Measurements from ENCODE around the gene SFMBT2. TPM values are rescaled to one million over a fixed set of nuclear protein-coding genes. Genes with fewer than 3 reads are reported as not detected.
"Not testable (repeated sequence)": the region's sequence is repeated elsewhere in the genome, so short reads cannot be mapped to it uniquely, and the experiment has no call there.

The SFMBT2 gene
- total RNA-seq, 2 experiments from 2014 or later, result 22.0 to 23.1 TPM

DNA sequence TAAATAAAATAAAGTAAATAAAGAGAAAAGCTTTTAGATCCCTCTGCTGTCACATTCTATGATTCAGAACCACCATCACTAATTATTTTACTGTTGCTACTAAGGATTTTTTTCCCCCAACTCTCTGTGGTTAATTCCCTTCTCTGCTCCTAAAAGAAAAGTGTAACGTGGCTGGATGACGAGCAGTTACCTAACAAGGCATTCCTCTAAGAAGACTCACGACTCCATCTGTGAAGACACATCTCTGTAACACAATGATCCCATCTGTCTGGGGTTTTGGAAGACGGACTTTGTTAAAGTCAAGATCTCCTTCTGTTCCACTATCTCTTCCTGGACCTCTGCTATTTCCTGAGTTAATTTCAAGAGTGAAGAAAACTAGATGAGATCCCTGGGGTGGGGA is 179.9 kb downstream of the SFMBT2 start:
- Mint-ChIP-seq H3K27ac (no peak overlapping the region), H3K9me3 (peaks cover 2% of the 10 kb centered on the region), H3K36me3 (peaks cover 59% of the 10 kb centered on the region), H3K27me3 (no peaks in the 10 kb centered on the region), H3K4me3 (no peak overlapping the region), H3K4me1 (peaks cover 11% of the 10 kb centered on the region)
- DNase-seq, result no peak

DNA sequence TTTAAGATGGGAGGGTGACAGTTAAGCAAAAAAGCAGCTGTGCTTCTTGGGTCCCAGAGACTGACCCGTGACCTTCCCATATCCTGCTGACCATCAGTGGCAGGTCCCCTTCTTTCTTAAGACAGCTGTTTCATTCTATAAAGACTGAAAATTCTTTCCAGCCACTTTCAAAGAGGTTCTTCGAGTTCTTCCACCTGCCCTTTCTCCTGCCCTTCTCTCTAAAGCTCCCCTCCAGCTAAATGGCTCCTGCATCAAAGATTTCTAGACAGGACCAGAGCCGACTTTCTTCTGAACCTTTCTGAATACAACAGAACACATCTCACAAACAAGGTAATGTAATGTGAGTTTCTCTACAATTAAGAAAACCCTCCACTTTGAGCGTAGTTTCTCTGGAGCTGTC is 180.8 kb downstream of the SFMBT2 start:
- Mint-ChIP-seq H3K36me3 (peaks cover 59% of the 10 kb centered on the region), H3K4me3 (no peak overlapping the region), H3K4me1 (peaks cover 11% of the 10 kb centered on the region), H3K27ac (no peak overlapping the region), H3K27me3 (no peaks in the 10 kb centered on the region), H3K9me3 (peaks cover 9% of the 10 kb centered on the region)
- DNase-seq, result no peak

DNA sequence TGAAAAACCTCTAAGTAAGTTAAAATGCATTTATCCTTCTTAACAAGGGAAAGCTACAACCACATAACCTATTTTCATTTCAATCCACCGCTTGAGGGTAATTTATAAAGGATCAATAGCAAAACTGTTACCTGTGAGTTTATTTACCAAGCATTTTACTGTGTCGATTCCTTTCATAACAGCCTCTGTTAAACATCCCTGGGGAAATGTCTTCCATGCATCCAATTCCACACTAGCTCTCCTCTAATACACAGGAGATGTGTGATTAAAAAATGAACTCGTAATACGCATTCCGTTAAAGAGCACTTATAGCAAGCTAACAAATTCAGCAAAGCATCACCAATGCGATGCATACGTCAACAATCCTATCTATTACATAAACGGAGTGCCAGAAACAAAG is 185.7 kb downstream of the SFMBT2 start:
- no peak overlapping the region for H3K4me3 Mint-ChIP-seq
- H3K4me1 Mint-ChIP-seq, result no peaks in the 10 kb centered on the region

DNA sequence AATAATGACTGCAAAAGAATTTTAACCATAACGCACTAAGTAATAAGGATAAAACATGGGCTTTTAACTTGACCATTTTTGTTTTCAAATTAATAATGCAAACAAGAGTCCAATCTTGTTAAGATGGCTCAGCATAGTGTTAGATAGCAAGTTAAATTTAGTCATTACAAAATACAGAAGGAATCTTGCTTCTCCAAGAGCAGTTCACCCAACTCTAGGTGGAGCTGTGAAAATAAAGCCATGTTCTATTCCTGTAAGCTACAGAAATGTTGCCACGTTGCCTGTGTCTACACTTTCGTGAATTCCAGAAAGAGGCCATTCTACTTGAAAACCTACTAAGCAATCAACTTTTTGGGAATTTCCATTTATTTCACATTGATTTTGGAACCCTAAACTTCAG is 191.9 kb downstream of the SFMBT2 start:
- peaks cover 7% of the 10 kb centered on the region for H3K9me3 Mint-ChIP-seq
- no peak overlapping the region for H3K27ac Mint-ChIP-seq
- H3K36me3 Mint-ChIP-seq, result peaks cover 52% of the 10 kb centered on the region
- no peak overlapping the region for H3K4me3 Mint-ChIP-seq
- no peak for DNase-seq
- H3K27me3 Mint-ChIP-seq, result no peaks in the 10 kb centered on the region
- H3K4me1 Mint-ChIP-seq, result peaks cover 2% of the 10 kb centered on the region

More for the DNA sequence above, 185.7 kb downstream of the SFMBT2 start:
- Mint-ChIP-seq H3K36me3 (peaks cover 70% of the 10 kb centered on the region), H3K27ac (no peak overlapping the region), H3K27me3 (no peaks in the 10 kb centered on the region), H3K9me3 (peaks cover 23% of the 10 kb centered on the region)
- DNase-seq, result no peak

DNA sequence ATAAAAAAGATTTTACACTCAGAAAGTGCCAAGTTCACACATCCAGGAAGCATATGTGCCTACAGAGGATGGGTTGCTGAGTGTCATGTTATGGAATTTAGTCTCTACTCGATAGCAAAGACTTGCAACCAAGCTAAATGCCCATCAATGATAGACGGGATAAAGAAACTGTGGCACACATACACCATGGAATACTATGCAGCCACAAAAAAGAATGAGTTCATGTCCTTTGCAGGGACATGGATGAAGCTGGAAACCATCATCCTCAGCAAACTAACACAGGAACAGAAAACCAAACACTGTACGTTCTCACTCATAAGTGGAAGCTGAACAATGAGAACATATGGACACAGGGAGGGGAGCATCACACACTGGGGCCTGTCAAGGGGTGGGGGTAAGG is 198.1 kb downstream of the SFMBT2 start:
- peaks cover 48% of the 10 kb centered on the region for H3K36me3 Mint-ChIP-seq

DNA sequence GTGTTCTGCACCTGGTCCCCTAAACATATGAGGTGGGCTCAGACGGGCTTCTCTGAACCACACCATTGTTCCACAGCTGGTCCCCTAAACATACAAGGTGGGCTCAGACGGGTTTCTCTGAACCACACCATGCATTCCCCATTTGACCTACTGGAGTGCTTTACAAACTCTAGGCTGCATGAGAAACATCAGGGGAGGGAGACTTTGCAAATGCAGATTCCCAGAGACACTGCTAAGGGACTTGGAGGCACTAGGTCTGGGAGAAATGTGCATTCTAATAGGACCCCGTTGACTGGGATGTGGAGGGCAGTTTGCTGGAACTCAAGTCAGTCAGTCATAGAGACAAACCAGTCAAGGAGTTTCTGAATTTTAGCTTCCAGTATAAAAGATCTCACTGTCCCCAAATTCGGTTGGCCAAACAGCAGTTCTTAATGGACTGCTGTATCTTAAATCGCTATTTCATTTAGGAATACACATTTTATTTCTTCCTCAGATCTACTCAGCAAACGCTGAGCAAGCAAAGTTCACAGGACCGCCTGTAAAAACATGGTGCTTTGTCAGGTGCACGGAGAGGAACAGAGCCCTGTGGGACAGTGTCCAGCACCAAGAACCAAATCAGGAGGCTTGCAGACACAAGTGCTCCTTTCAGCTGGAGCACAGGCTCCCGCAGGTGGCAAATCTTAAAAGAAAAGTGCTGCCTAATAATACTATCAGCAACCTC is 198.8 kb downstream of the SFMBT2 start:
- no peak for DNase-seq
- Mint-ChIP-seq H3K4me3 (no peak overlapping the region), H3K4me1 (peaks cover 4% of the 10 kb centered on the region), H3K27ac (no peak overlapping the region), H3K36me3 (peaks cover 48% of the 10 kb centered on the region), H3K9me3 (no peaks in the 10 kb centered on the region), H3K27me3 (no peaks in the 10 kb centered on the region)

More for the DNA sequence above, 198.1 kb downstream of the SFMBT2 start:
- not testable (repeated sequence) for H3K4me1 Mint-ChIP-seq, H3K9me3 Mint-ChIP-seq, H3K4me3 Mint-ChIP-seq, H3K27ac Mint-ChIP-seq, DNase-seq, H3K27me3 Mint-ChIP-seq

DNA sequence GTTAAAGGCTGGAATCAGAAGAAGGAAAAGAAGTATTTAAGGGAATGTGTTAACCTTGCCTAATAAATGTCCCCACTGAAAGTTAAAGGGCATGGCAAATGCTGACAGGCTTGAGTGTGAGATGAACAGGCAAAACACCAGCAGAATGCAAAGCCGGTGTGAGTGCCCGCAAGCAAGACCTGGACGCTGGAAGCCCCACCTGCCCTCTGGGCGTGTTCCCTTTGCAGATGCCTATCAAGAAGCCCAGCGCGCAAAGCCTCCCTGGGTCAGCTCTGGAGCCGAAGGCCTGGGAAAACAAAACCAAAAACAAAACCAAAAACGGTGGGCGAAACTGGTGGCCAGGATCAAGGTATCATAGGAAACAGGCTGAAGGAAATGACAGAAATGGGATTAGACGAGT is 200.3 kb downstream of the SFMBT2 start:
- H3K27me3 Mint-ChIP-seq, result no peaks in the 10 kb centered on the region
- H3K36me3 Mint-ChIP-seq, result peaks cover 45% of the 10 kb centered on the region
- H3K4me1 Mint-ChIP-seq, result peaks cover 4% of the 10 kb centered on the region
- no peak for DNase-seq
- no peak overlapping the region for H3K27ac Mint-ChIP-seq
- no peak overlapping the region for H3K4me3 Mint-ChIP-seq
- H3K9me3 Mint-ChIP-seq, result no peaks in the 10 kb centered on the region

DNA sequence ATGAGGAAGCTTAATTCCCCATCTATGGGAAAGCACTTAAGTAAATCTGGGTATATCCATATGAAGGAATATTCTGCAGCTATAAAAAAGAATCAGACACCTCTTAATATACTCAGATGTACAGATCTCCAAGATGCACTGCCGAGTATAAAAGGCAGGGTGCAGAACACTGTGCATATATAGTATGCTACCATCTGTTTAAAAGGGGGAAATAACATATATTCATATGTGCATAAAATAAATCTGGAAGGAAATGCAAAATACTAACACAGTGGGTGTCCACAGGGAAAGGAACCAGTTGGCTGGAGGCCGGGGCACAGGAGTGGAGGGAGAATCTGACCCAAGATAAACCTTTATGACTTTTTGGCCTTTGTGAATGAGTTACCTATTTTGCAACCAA is 201.4 kb downstream of the SFMBT2 start:
- H3K27ac Mint-ChIP-seq, result no peak overlapping the region
- H3K4me3 Mint-ChIP-seq, result no peak overlapping the region
- H3K36me3 Mint-ChIP-seq, result peaks cover 41% of the 10 kb centered on the region
- H3K9me3 Mint-ChIP-seq, result no peaks in the 10 kb centered on the region
- H3K27me3 Mint-ChIP-seq, result no peaks in the 10 kb centered on the region
- DNase-seq, result no peak
- H3K4me1 Mint-ChIP-seq, result peaks cover 4% of the 10 kb centered on the region

DNA sequence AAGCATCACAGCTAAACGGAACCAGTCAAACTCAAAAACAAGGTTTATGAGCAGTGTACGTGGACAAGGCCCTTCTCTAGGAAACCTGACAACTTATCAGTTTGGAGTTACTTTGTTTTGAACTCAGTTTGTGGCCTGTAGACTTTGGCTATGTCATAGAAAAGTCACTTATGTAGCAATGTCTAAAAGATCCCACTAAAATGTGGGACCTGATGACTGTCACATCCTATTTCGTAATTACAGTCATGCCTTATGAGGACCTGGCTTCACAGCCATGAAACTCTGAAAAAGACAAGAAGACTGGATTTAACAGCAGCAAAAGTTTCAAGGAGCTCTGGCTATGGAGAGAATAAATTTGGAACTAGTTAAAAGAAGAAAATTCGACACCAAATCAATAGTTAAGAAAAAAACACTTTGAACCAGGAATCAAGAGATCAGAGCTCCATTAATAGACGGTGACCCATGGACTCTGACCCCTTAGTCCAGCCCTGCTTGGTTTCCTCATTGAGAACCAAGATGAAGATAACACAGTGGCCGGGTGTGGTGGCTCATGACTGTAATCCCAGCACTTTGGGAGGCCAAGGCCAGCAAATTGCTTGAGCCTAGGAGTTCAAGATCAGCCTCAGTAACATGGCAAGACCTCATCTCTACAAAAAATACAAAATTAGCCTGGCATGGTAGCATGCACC is 204.3 kb downstream of the SFMBT2 start:
- no peak for DNase-seq
- Mint-ChIP-seq H3K27ac (no peak overlapping the region), H3K27me3 (no peaks in the 10 kb centered on the region), H3K36me3 (peaks cover 23% of the 10 kb centered on the region), H3K4me1 (peaks cover 4% of the 10 kb centered on the region), H3K4me3 (no peak overlapping the region), H3K9me3 (no peaks in the 10 kb centered on the region)

DNA sequence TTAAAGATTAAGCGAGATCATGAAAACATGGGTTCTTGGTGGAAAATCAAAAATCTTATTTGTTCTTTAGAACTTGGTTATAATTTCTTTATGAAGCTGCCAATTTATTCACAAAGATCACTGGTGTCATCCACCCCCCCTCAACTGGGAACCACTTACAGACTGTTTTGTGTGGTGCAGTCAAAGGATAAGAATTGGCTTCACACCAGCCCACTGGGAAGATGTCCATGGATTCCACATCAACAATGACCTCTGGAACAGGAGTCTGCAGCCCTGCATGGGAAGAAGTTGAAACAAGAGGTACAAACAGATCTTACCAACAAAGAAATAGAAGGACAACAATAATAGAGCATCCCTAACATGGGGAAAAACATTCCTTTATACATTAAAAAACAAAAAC is 205.2 kb downstream of the SFMBT2 start:
- Mint-ChIP-seq H3K27ac (no peak overlapping the region), H3K4me1 (peaks cover 4% of the 10 kb centered on the region)

DNA sequence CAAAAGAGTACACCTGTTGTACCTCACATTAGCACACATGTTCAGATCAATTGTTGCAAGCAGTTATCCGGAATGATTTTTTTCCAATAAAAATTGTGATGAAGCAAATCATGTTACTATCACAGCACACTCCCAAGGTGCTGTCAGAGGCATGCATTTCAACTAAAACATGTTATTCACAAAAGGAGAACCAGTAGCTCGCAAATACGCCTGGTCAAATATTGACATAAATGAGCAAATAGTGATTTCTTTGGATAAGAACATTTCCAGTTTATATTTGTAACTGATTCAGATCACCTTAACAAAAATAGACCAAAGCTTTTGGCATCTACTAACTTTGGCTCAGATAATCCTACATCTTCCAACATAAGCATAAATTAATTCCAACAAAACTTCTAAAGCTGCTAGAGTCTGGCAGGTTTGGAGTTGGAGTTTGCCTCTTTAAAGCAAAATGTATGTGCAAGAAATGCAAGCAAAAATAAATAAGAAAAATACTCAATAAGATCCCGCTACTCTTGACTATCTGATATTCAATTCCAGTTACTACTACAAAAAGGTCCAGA is 208.0 kb downstream of the SFMBT2 start:
- Mint-ChIP-seq H3K27me3 (no peaks in the 10 kb centered on the region), H3K27ac (no peak overlapping the region), H3K36me3 (peaks cover 35% of the 10 kb centered on the region), H3K4me1 (peaks cover 4% of the 10 kb centered on the region), H3K4me3 (no peak overlapping the region), H3K9me3 (no peaks in the 10 kb centered on the region)
- no peak for DNase-seq

More for the DNA sequence above, 205.2 kb downstream of the SFMBT2 start:
- Mint-ChIP-seq H3K9me3 (no peaks in the 10 kb centered on the region), H3K36me3 (peaks cover 25% of the 10 kb centered on the region), H3K27me3 (no peaks in the 10 kb centered on the region), H3K4me3 (no peak overlapping the region)
- DNase-seq, result no peak

DNA sequence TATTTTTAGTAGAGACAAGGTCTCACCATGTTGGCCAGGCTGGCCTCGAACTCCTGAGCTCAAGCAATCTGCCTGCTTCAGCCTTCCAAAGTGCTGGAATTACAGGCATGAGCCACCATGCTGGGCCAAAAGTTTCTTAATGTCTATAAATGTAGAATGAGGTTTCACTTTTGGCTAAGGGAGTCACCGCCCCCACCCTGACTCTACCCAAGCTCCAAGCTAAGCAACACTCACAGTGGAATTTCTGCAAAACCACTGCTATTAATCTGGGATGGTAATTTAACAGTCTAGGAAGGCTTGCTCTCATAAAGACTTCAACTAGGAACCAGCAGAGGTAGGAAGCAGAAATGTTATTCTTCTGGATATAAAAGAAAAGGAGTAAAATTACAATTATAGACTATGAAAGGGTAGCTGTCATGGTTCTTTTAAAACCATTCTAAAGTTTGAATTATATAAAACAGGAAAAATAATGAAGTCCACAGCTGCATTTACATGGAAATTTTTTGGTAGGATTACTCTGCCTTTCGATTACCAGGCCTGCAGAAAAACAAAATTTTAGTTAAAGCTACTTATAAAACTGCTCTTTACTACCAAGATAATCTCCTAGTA is 211.6 kb downstream of the SFMBT2 start:
- H3K27me3 Mint-ChIP-seq, result no peaks in the 10 kb centered on the region
- H3K9me3 Mint-ChIP-seq, result peaks cover 18% of the 10 kb centered on the region
- H3K4me3 Mint-ChIP-seq, result no peak overlapping the region
- no peak for DNase-seq
- H3K4me1 Mint-ChIP-seq, result peaks cover 25% of the 10 kb centered on the region
- H3K27ac Mint-ChIP-seq, result no peak overlapping the region
- peaks cover 59% of the 10 kb centered on the region for H3K36me3 Mint-ChIP-seq

DNA sequence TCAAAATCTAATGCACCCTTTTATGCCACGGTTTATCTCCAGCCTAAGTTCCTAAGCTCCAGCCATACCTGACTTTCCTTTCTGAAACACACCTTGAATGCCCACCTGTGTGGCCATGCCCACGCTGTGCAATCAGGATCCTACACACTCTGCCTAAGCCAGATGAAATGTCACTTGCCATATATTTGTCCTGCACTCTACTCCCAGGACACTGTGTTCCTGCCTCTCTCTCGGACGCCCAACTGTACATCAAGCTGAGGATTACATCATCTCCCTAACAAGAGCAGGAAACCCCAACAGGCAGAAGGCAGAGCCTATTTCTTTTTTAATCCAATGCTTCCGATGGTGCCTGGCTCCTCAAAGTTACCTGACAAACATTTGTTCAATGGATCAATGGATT is 214.6 kb downstream of the SFMBT2 start:
- peaks cover 23% of the 10 kb centered on the region for H3K9me3 Mint-ChIP-seq
- H3K4me3 Mint-ChIP-seq, result no peak overlapping the region
- H3K27ac Mint-ChIP-seq, result no peak overlapping the region
- peaks cover 79% of the 10 kb centered on the region for H3K36me3 Mint-ChIP-seq
- peaks cover 52% of the 10 kb centered on the region for H3K4me1 Mint-ChIP-seq
- no peak for DNase-seq
- H3K27me3 Mint-ChIP-seq, result no peaks in the 10 kb centered on the region

DNA sequence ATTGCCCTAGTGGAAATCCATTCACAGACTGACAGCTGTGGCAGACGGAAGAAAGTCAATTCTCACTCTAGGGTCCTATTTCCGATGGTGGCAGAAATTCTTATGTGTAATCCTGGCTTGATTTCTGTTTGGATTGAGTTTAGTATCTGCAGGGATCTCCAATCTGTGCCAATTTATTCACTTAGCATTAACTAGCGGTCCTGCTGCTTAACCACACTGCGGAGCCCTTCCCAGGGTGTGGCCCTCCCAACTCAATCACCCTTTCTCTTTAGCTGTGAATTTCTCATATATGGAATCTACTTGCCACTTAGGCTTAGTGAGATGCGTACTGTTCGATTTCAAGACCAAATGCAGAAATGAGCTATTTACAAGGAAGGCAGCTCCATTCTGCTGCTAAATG is 215.7 kb downstream of the SFMBT2 start:
- Mint-ChIP-seq H3K4me3 (no peak overlapping the region), H3K4me1 (peaks cover 59% of the 10 kb centered on the region), H3K27me3 (no peaks in the 10 kb centered on the region), H3K36me3 (peaks cover 81% of the 10 kb centered on the region), H3K9me3 (peaks cover 27% of the 10 kb centered on the region), H3K27ac (no peak overlapping the region)
- DNase-seq, result no peak

DNA sequence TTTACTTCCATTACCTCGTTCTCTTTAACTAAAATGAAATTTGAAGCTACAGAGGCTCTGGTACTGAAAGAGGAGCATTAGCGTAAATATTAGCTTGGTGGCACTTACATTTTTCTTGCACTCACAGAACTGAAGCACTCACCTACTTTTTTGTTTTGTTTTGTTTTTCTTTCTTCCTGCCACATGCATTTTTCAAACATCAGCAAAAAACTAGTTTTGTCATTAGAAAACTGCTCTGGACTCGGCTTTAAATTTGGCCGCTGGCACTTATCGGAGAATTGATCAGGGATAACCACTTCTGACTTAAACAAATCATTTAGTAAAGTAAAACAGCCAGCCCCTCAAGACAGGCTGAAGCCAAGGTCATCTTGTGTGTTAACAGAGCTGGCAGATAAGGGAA is 216.3 kb downstream of the SFMBT2 start:
- H3K4me1 Mint-ChIP-seq, result peaks cover 57% of the 10 kb centered on the region
- no peak overlapping the region for H3K4me3 Mint-ChIP-seq

More for the DNA sequence above, 216.3 kb downstream of the SFMBT2 start:
- Mint-ChIP-seq H3K36me3 (peaks cover 81% of the 10 kb centered on the region), H3K27ac (peak overlapping the region; percentile 95), H3K27me3 (no peaks in the 10 kb centered on the region), H3K9me3 (peaks cover 29% of the 10 kb centered on the region)
- no peak for DNase-seq
